ENCODE data around the gene RBM23.
A peak's percentile ranks its signal among the peaks of the same experiment; 100 is the strongest.
"Not testable (repeated sequence)": the region's sequence is repeated elsewhere in the genome, so short reads cannot be mapped to it uniquely, and the experiment has no call there.

RBM23 gene

GRCh38 chr14:22866874-22867273 is 52.1 kb downstream of the RBM23 start:
- Histone ChIP-seq H3K36me3 (ENCODE audit: control insufficient read depth, insufficient read depth, low read length) (no peaks in the 10 kb centered on the region), H3K27me3 (ENCODE audit: control insufficient read depth, insufficient read depth, low read length) (no peaks in the 10 kb centered on the region), H3K9me3 (ENCODE audit: control insufficient read depth, low read length) (no peaks in the 10 kb centered on the region), H3K4me3 (ENCODE audit: low read length) (no peak overlapping the region), H3K9ac (ENCODE audit: low read length) (no peak overlapping the region), H3K4me1 (ENCODE audit: control insufficient read depth, insufficient read depth, low read length) (peaks cover 7% of the 10 kb centered on the region)

- no peaks in the 10 kb centered on the region for H3K36me3 ChIP-seq (ENCODE audit: control insufficient read depth, insufficient read depth, low read length)
- H3K9ac ChIP-seq (ENCODE audit: low read length): no peak overlapping the region
- peaks cover 7% of the 10 kb centered on the region for H3K4me1 ChIP-seq (ENCODE audit: control insufficient read depth, insufficient read depth, low read length)
- H3K27me3 ChIP-seq (ENCODE audit: control insufficient read depth, insufficient read depth, low read length): no peaks in the 10 kb centered on the region
- H3K9me3 ChIP-seq (ENCODE audit: control insufficient read depth, low read length): no peaks in the 10 kb centered on the region
- no peak overlapping the region for H3K4me3 ChIP-seq (ENCODE audit: low read length)
These were observed 53.2 kb downstream of the RBM23 start for GRCh38 chr14:22865424-22866405.

GRCh38 chr14:22864979-22865378 is 54.0 kb downstream of the RBM23 start:
- H3K4me1 ChIP-seq (ENCODE audit: control insufficient read depth, insufficient read depth, low read length): no peaks in the 10 kb centered on the region
- no peak overlapping the region for H3K9ac ChIP-seq (ENCODE audit: low read length)
- no peak overlapping the region for H3K4me3 ChIP-seq (ENCODE audit: low read length)
- no peaks in the 10 kb centered on the region for H3K36me3 ChIP-seq (ENCODE audit: control insufficient read depth, insufficient read depth, low read length)
- H3K27me3 ChIP-seq (ENCODE audit: control insufficient read depth, insufficient read depth, low read length): no peaks in the 10 kb centered on the region
- H3K9me3 ChIP-seq (ENCODE audit: control insufficient read depth, low read length): no peaks in the 10 kb centered on the region

GRCh38 chr14:22861651-22862050 is 57.3 kb downstream of the RBM23 start:
- Histone ChIP-seq H3K27me3 (ENCODE audit: control insufficient read depth, insufficient read depth, low read length) (no peaks in the 10 kb centered on the region), H3K36me3 (ENCODE audit: control insufficient read depth, insufficient read depth, low read length) (no peaks in the 10 kb centered on the region), H3K9ac (ENCODE audit: low read length) (no peak overlapping the region), H3K9me3 (ENCODE audit: control insufficient read depth, low read length) (no peaks in the 10 kb centered on the region), H3K4me3 (ENCODE audit: low read length) (no peak overlapping the region), H3K4me1 (ENCODE audit: control insufficient read depth, insufficient read depth, low read length) (no peaks in the 10 kb centered on the region)

- not testable (repeated sequence) for H3K4me1 ChIP-seq (ENCODE audit: control insufficient read depth, insufficient read depth, low read length); H3K27me3 ChIP-seq (ENCODE audit: control insufficient read depth, insufficient read depth, low read length); H3K36me3 ChIP-seq (ENCODE audit: control insufficient read depth, insufficient read depth, low read length); H3K9me3 ChIP-seq (ENCODE audit: control insufficient read depth, low read length); H3K4me3 ChIP-seq (ENCODE audit: low read length); H3K9ac ChIP-seq (ENCODE audit: low read length)
These were observed 58.6 kb downstream of the RBM23 start for GRCh38 chr14:22860377-22860776.

- no peak overlapping the region for H3K4me3 ChIP-seq (ENCODE audit: low read length)
- no peaks in the 10 kb centered on the region for H3K27me3 ChIP-seq (ENCODE audit: control insufficient read depth, insufficient read depth, low read length)
- H3K4me1 ChIP-seq (ENCODE audit: control insufficient read depth, insufficient read depth, low read length): peaks cover 28% of the 10 kb centered on the region
- H3K36me3 ChIP-seq (ENCODE audit: control insufficient read depth, insufficient read depth, low read length): no peaks in the 10 kb centered on the region
- H3K9me3 ChIP-seq (ENCODE audit: control insufficient read depth, low read length): no peaks in the 10 kb centered on the region
- H3K9ac ChIP-seq (ENCODE audit: low read length): no peak overlapping the region
These were observed 62.5 kb downstream of the RBM23 start for GRCh38 chr14:22856428-22856827.

GRCh38 chr14:22854963-22855724 is 63.8 kb downstream of the RBM23 start:
- Histone ChIP-seq H3K36me3 (ENCODE audit: control insufficient read depth, insufficient read depth, low read length) (no peaks in the 10 kb centered on the region), H3K27me3 (ENCODE audit: control insufficient read depth, insufficient read depth, low read length) (no peaks in the 10 kb centered on the region), H3K4me3 (ENCODE audit: low read length) (no peak overlapping the region), H3K9ac (ENCODE audit: low read length) (no peak overlapping the region), H3K4me1 (ENCODE audit: control insufficient read depth, insufficient read depth, low read length) (peaks cover 37% of the 10 kb centered on the region), H3K9me3 (ENCODE audit: control insufficient read depth, low read length) (no peaks in the 10 kb centered on the region)

GRCh38 chr14:22854296-22854695 is 64.7 kb downstream of the RBM23 start:
- not testable (repeated sequence) for H3K9me3 ChIP-seq (ENCODE audit: control insufficient read depth, low read length); H3K4me3 ChIP-seq (ENCODE audit: low read length); H3K27me3 ChIP-seq (ENCODE audit: control insufficient read depth, insufficient read depth, low read length); H3K36me3 ChIP-seq (ENCODE audit: control insufficient read depth, insufficient read depth, low read length); H3K9ac ChIP-seq (ENCODE audit: low read length)
- peaks cover 37% of the 10 kb centered on the region for H3K4me1 ChIP-seq (ENCODE audit: control insufficient read depth, insufficient read depth, low read length)

- peak overlapping the region; percentile 71 for H3K9ac ChIP-seq (ENCODE audit: low read length)
- H3K4me3 ChIP-seq (ENCODE audit: low read length): peak overlapping the region; percentile 46
- no peaks in the 10 kb centered on the region for H3K27me3 ChIP-seq (ENCODE audit: control insufficient read depth, insufficient read depth, low read length)
- H3K4me1 ChIP-seq (ENCODE audit: control insufficient read depth, insufficient read depth, low read length): peaks cover 45% of the 10 kb centered on the region
- H3K9me3 ChIP-seq (ENCODE audit: control insufficient read depth, low read length): no peaks in the 10 kb centered on the region
- no peaks in the 10 kb centered on the region for H3K36me3 ChIP-seq (ENCODE audit: control insufficient read depth, insufficient read depth, low read length)
These were observed 65.8 kb downstream of the RBM23 start for GRCh38 chr14:22852940-22853767.

GRCh38 chr14:22852599-22852939 is 66.4 kb downstream of the RBM23 start:
- Histone ChIP-seq H3K9ac (ENCODE audit: low read length) (peak overlapping the region; percentile 71), H3K4me1 (ENCODE audit: control insufficient read depth, insufficient read depth, low read length) (peaks cover 50% of the 10 kb centered on the region), H3K36me3 (ENCODE audit: control insufficient read depth, insufficient read depth, low read length) (no peaks in the 10 kb centered on the region), H3K9me3 (ENCODE audit: control insufficient read depth, low read length) (no peaks in the 10 kb centered on the region), H3K4me3 (ENCODE audit: low read length) (peak overlapping the region; percentile 46), H3K27me3 (ENCODE audit: control insufficient read depth, insufficient read depth, low read length) (no peaks in the 10 kb centered on the region)

GRCh38 chr14:22852178-22852577 is 66.8 kb downstream of the RBM23 start:
- H3K36me3 ChIP-seq (ENCODE audit: control insufficient read depth, insufficient read depth, low read length); H3K9me3 ChIP-seq (ENCODE audit: control insufficient read depth, low read length); H3K27me3 ChIP-seq (ENCODE audit: control insufficient read depth, insufficient read depth, low read length); H3K4me3 ChIP-seq (ENCODE audit: low read length): not testable (repeated sequence)
- Histone ChIP-seq H3K4me1 (ENCODE audit: control insufficient read depth, insufficient read depth, low read length) (peaks cover 50% of the 10 kb centered on the region), H3K9ac (ENCODE audit: low read length) (peak overlapping the region; percentile 71)

Data from mucosa of stomach (tissue), 1 donor.